Stimulated activated CD4-positive, alpha-beta T cell treated with anti-CD3 and anti-CD28 coated beads, Interleukin-1b, Interleukin-23, amount 100 ng/mL, for 4 hours (primary cell): ENCODE results near the gene TCF7L1.
"Not testable (repeated sequence)": the region's sequence is repeated elsewhere in the genome, so short reads cannot be mapped to it uniquely, and the experiment has no call there.

Source experiments
- DNase-seq, 2 donors: peaks; one replicate each; pipeline ENCODE4 v3.0.0-alpha.2; 2020; ENCODE audit warnings: low read depth in 2 of 2

Gene TCF7L1

GRCh38 chr2:85131116-85131515 is 2.1 kb upstream of the TCF7L1 start:
- no peak for DNase-seq

- no peak for DNase-seq
Observed at GRCh38 chr2:85132397-85132796, 795 bp upstream of the TCF7L1 start.

GRCh38 chr2:85133751-85134254 is 611 bp downstream of the TCF7L1 start:
- peak in 1 of 2 donors; percentile 14 for DNase-seq

GRCh38 chr2:85134255-85134895 is 1.2 kb downstream of the TCF7L1 start:
- DNase-seq, result no peak

- no peak for DNase-seq
Observed at GRCh38 chr2:85134896-85135659, 1.9 kb downstream of the TCF7L1 start.

- no peak for DNase-seq
Observed at GRCh38 chr2:85135660-85135914, 2.4 kb downstream of the TCF7L1 start.

GRCh38 chr2:85137156-85137555 is 4.0 kb downstream of the TCF7L1 start:
- DNase-seq, result no peak

GRCh38 chr2:85143463-85144082 is 10.4 kb downstream of the TCF7L1 start:
- DNase-seq, result no peak

- no peak for DNase-seq
Observed at GRCh38 chr2:85145116-85145820, 12.1 kb downstream of the TCF7L1 start.

GRCh38 chr2:85148190-85148589 is 15.0 kb downstream of the TCF7L1 start:
- DNase-seq, result no peak

- DNase-seq, result no peak
Observed at GRCh38 chr2:85151026-85151425, 17.8 kb downstream of the TCF7L1 start.

- no peak for DNase-seq
Observed at GRCh38 chr2:85152895-85153294, 19.7 kb downstream of the TCF7L1 start.

GRCh38 chr2:85154048-85154753 is 21.0 kb downstream of the TCF7L1 start:
- DNase-seq, result no peak

- DNase-seq, result not testable (repeated sequence)
Observed at GRCh38 chr2:85155082-85155481, 21.9 kb downstream of the TCF7L1 start.

GRCh38 chr2:85156153-85156552 is 23.0 kb downstream of the TCF7L1 start:
- no peak for DNase-seq

- no peak for DNase-seq
Observed at GRCh38 chr2:85156619-85157018, 23.4 kb downstream of the TCF7L1 start.

- DNase-seq, result no peak
Observed at GRCh38 chr2:85157345-85157744, 24.2 kb downstream of the TCF7L1 start.

GRCh38 chr2:85158559-85159273 is 25.5 kb downstream of the TCF7L1 start:
- DNase-seq, result no peak

- DNase-seq, result no peak
Observed at GRCh38 chr2:85159589-85159988, 26.4 kb downstream of the TCF7L1 start.

GRCh38 chr2:85160966-85161960 is 28.1 kb downstream of the TCF7L1 start:
- DNase-seq, result no peak
